DND-41 (cell line): ENCODE data around the gene RAB9A.

Source experiments
- CTCF ChIP-seq: IDR thresholded peaks from 2 replicates; pipeline ENCODE4 v1.5.1; 2012; ENCODE audit warnings: borderline replicate concordance, low read length, moderate library complexity, mild to moderate bottlenecking; ENCODE audit not compliant: poor library complexity, severe bottlenecking; ENCODE audit errors: extremely low read depth
- EZH2 ChIP-seq: IDR thresholded peaks from 3 replicates; pipeline ENCODE4 v1.6.1; 2012; ENCODE audit warnings: borderline replicate concordance, low read depth, mild to moderate bottlenecking, moderate library complexity, low read length, inconsistent platforms; ENCODE audit not compliant: severe bottlenecking

DNA sequence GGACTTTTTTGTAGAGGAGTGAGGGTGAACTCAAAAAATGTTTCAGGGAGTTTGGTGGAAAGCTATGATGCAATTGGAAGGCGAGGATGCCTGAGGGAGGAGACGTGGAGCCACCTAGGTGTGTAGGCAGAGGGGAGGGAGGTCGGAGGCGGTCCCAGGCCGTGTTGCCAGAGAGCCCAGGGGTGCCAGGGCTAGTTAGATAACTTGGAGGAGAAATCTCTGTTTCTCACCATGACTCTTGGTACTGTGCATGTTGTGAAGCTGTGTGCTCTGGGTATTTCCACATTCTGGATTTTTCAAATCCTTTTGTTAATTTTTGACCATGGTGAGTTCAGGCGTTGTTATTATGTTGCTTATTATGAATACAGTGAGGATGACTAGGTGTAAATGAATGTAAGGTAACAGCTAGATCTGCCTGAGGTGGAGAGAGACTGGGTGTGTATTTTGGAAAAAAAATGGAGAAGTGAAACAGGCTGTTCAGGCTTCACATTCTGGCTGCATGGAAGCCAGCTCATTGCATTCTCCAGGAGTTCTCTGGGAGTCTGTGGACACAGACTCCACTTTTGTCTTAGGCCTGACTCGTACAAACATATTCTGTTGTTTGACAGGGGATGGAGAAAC is 4.5 kb downstream of the RAB9A start:
- TF ChIP-seq EZH2 (no peak), CTCF (no peak)
